HG03575 (cell line): Measurements from ENCODE around the gene CLDN24.
A peak's percentile ranks its signal among the peaks of the same experiment; 100 is the strongest.

Source experiments
- ATAC-seq: cut with Tn5 transposase; IDR thresholded peaks from one replicate; pipeline ENCODE4 v1.9.1; 2021; ENCODE audit not compliant: unreplicated experiment, insufficient number of reproducible peaks, low FRiP score; ENCODE audit errors: extremely low read depth

Gene CLDN24

GRCh38 chr4:183295711-183296110 lies 26.5 kb downstream of the CLDN24 start:
- ATAC-seq = no peak

- ATAC-seq = no peak
Measured at GRCh38 chr4:183291070-183291469, 31.2 kb downstream of the CLDN24 start.

GRCh38 chr4:183289688-183290087 lies 32.5 kb downstream of the CLDN24 start:
- ATAC-seq = no peak

DNA sequence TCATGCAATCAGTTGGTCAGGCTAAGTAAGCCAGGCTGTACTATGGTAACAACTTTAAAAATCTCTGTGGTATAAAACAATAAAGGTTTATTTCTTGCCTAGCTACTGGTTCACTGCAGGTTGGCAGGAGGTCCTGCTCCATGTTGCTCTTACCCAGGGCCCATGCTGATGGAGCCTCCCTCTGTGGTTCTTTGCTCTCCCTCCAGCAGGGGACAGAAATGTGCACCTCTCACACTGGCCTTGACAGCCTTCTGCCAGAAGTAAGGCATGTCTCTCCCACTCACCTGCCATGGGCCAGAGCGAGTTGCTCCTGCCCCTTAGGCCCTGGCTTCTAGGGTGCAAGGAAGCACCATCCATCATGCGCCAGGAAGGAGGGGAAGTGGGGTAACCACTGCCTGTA lies 33.3 kb downstream of the CLDN24 start:
- ATAC-seq = no peak

- peak; percentile 43 for ATAC-seq
Measured at GRCh38 chr4:183287677-183288076, 34.5 kb downstream of the CLDN24 start.

- ATAC-seq = peak; percentile 59
Measured at GRCh38 chr4:183287309-183287659, 34.9 kb downstream of the CLDN24 start.

- ATAC-seq = no peak
Measured at GRCh38 chr4:183286590-183287308, 35.5 kb downstream of the CLDN24 start.

GRCh38 chr4:183285886-183286285 lies 36.3 kb downstream of the CLDN24 start:
- ATAC-seq = no peak

GRCh38 chr4:183284965-183285364 lies 37.3 kb downstream of the CLDN24 start:
- no peak for ATAC-seq

- ATAC-seq = no peak
Measured at GRCh38 chr4:183284258-183284785, 37.9 kb downstream of the CLDN24 start.

DNA sequence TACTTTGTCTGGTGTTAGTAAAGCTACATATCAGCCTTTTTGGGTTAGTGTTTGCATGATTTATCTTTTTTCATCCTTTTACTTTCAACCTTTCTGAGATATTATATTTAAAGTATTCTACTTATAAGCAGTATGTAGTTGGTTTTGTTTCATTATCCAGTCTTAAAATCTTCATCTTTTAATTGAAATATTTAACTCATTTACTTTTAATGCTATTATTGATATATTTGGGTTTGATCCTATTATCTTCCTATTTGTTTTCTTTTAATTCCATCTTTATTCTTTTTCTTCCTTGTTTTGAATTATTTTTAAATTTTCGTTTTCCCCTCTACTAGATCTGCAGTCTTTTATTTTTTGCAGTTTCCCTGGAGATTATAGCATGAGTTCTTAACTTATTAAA lies 46.1 kb downstream of the CLDN24 start:
- ATAC-seq = no peak

- ATAC-seq = no peak
Measured at GRCh38 chr4:183272384-183272783, 49.8 kb downstream of the CLDN24 start.
